Measurements from ENCODE around the gene KCNJ15. TPM values are rescaled to one million over a fixed set of nuclear protein-coding genes. Genes with fewer than 3 reads are reported as not detected.

KCNJ15 gene
- total and polyA plus RNA-seq, 2 of the 8 experiments (the other 6 are each of a cell fraction or from before 2014, with no cell fraction given), result under 0.01 TPM; not detected in 1

DNA sequence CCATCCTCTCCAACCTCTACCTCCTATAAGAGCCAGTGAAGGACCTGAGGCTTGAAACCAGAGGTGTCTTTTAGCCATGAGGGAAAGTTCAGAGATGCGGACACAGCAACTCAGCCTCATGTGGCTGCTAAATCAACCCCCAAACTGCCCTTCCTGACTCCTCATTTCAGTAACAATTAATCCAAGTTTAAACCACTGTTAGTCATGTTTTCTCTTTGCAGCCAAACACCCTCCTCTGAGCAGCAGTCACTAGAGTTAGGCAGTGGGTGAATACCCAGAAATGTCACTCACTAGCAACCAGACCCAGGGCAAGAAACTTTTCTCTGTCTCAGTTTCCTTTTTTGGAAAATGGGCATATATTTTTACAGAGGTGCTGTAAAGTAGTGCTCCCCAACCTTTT, 71.2 kb downstream of the KCNJ15 start (continued):
- no peak for TF ChIP-seq NANOG (IDR thresholded peaks at IDR 0.05; ENCODE audit: insufficient read depth, low read depth, low read length, poor library complexity, severe bottlenecking)
- TF ChIP-seq SUZ12 (IDR thresholded peaks at IDR 0.05; ENCODE audit: low read length), result no peak
- TF ChIP-seq, protein P1, sequence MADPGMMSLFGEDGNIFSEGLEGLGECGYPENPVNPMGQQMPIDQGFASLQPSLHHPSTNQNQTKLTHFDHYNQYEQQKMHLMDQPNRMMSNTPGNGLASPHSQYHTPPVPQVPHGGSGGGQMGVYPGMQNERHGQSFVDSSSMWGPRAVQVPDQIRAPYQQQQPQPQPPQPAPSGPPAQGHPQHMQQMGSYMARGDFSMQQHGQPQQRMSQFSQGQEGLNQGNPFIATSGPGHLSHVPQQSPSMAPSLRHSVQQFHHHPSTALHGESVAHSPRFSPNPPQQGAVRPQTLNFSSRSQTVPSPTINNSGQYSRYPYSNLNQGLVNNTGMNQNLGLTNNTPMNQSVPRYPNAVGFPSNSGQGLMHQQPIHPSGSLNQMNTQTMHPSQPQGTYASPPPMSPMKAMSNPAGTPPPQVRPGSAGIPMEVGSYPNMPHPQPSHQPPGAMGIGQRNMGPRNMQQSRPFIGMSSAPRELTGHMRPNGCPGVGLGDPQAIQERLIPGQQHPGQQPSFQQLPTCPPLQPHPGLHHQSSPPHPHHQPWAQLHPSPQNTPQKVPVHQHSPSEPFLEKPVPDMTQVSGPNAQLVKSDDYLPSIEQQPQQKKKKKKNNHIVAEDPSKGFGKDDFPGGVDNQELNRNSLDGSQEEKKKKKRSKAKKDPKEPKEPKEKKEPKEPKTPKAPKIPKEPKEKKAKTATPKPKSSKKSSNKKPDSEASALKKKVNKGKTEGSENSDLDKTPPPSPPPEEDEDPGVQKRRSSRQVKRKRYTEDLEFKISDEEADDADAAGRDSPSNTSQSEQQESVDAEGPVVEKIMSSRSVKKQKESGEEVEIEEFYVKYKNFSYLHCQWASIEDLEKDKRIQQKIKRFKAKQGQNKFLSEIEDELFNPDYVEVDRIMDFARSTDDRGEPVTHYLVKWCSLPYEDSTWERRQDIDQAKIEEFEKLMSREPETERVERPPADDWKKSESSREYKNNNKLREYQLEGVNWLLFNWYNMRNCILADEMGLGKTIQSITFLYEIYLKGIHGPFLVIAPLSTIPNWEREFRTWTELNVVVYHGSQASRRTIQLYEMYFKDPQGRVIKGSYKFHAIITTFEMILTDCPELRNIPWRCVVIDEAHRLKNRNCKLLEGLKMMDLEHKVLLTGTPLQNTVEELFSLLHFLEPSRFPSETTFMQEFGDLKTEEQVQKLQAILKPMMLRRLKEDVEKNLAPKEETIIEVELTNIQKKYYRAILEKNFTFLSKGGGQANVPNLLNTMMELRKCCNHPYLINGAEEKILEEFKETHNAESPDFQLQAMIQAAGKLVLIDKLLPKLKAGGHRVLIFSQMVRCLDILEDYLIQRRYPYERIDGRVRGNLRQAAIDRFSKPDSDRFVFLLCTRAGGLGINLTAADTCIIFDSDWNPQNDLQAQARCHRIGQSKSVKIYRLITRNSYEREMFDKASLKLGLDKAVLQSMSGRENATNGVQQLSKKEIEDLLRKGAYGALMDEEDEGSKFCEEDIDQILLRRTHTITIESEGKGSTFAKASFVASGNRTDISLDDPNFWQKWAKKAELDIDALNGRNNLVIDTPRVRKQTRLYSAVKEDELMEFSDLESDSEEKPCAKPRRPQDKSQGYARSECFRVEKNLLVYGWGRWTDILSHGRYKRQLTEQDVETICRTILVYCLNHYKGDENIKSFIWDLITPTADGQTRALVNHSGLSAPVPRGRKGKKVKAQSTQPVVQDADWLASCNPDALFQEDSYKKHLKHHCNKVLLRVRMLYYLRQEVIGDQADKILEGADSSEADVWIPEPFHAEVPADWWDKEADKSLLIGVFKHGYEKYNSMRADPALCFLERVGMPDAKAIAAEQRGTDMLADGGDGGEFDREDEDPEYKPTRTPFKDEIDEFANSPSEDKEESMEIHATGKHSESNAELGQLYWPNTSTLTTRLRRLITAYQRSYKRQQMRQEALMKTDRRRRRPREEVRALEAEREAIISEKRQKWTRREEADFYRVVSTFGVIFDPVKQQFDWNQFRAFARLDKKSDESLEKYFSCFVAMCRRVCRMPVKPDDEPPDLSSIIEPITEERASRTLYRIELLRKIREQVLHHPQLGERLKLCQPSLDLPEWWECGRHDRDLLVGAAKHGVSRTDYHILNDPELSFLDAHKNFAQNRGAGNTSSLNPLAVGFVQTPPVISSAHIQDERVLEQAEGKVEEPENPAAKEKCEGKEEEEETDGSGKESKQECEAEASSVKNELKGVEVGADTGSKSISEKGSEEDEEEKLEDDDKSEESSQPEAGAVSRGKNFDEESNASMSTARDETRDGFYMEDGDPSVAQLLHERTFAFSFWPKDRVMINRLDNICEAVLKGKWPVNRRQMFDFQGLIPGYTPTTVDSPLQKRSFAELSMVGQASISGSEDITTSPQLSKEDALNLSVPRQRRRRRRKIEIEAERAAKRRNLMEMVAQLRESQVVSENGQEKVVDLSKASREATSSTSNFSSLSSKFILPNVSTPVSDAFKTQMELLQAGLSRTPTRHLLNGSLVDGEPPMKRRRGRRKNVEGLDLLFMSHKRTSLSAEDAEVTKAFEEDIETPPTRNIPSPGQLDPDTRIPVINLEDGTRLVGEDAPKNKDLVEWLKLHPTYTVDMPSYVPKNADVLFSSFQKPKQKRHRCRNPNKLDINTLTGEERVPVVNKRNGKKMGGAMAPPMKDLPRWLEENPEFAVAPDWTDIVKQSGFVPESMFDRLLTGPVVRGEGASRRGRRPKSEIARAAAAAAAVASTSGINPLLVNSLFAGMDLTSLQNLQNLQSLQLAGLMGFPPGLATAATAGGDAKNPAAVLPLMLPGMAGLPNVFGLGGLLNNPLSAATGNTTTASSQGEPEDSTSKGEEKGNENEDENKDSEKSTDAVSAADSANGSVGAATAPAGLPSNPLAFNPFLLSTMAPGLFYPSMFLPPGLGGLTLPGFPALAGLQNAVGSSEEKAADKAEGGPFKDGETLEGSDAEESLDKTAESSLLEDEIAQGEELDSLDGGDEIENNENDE (IDR thresholded peaks at IDR 0.05; ENCODE audit: insufficient replicate concordance, low read length), result no peak

All from H1 (cell line).